ENCODE measurements around the gene PDCD2.

The PDCD2 gene

DNA sequence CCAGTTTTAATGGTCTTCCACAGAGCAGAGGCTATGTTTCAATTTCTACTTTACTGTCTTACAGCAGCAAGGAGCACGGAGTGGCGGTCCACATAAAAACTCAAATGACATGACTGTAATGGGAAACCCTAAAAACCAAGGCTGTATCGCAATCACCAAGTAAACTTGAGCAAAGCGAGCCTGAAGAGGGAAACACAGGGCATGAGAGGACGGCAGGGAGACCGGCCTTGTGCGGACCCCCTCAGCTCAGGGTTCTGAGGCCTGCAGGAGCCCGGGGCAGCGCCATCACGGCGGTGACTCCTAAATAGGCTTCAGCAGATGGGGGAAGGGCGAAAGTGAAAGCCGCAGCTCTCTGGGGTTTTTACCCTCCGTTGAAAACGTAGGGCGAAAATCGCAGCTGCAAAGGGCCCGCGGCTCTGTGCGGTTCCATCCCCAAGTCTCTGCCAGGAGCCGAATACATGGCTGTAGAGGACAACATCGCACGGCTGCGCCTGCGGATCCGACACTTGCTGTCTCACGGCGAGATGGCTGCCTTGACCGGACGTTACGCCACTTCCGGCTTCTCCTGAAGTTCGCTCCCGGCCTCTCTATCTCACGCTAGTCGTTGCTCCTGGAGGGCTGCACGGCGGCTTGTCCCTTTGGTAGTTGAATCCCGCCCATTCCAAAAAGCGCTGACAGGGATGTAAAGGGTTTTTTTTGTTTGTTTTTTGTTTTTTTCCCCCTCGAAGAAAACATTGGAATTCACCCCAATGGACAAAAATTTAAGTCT lies 31.5 kb downstream of the PDCD2 start, which contains the start of gene PSMB1:
TSS of gene PSMB1 (minus strand) at position 543 of the 769 bp plus-strand sequence. CDS start at position 478, 65 bp downstream.
- Histone ChIP-seq H3K4me3 (ENCODE audit: low read length) (peak within 1 kb of the TSS; percentile 99), H3K79me2 (ENCODE audit: control insufficient read depth, low read length) (peaks cover 93% of the 10 kb centered on the region), H3K27me3 (ENCODE audit: control insufficient read depth, low read length) (no peaks in the 10 kb centered on the region), H3K4me1 (ENCODE audit: control insufficient read depth, low read length) (peaks cover 30% of the 10 kb centered on the region), H3K27ac (ENCODE audit: low read depth, low read length) (peak within 1 kb of the TSS; percentile 62), H4K20me1 (ENCODE audit: control insufficient read depth, insufficient read depth, low read depth, low read length) (peaks cover 44% of the 10 kb centered on the region), H3K36me3 (ENCODE audit: control insufficient read depth, low read length) (peaks cover 75% of the 10 kb centered on the region), H3K9me3 (ENCODE audit: control insufficient read depth, insufficient read depth, low read length) (no peaks in the 10 kb centered on the region), H3F3A (ENCODE audit: control insufficient read depth, insufficient read depth) (0 out of 2 replicates have a peak, but pooled peaks cover 4% of the 10 kb centered on the region), H3K4me2 (ENCODE audit: low read length) (peak within 1 kb of the TSS; percentile 94), H3K9me2 (replicated peaks; ENCODE audit: control insufficient read depth, low read length) (no peaks in the 10 kb centered on the region)
- TF ChIP-seq, protein P1, sequence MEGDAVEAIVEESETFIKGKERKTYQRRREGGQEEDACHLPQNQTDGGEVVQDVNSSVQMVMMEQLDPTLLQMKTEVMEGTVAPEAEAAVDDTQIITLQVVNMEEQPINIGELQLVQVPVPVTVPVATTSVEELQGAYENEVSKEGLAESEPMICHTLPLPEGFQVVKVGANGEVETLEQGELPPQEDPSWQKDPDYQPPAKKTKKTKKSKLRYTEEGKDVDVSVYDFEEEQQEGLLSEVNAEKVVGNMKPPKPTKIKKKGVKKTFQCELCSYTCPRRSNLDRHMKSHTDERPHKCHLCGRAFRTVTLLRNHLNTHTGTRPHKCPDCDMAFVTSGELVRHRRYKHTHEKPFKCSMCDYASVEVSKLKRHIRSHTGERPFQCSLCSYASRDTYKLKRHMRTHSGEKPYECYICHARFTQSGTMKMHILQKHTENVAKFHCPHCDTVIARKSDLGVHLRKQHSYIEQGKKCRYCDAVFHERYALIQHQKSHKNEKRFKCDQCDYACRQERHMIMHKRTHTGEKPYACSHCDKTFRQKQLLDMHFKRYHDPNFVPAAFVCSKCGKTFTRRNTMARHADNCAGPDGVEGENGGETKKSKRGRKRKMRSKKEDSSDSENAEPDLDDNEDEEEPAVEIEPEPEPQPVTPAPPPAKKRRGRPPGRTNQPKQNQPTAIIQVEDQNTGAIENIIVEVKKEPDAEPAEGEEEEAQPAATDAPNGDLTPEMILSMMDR (IDR thresholded peaks at IDR 0.05; ENCODE audit: low read depth, low read length, poor library complexity, severe bottlenecking) = no peak
- no peak for TF ChIP-seq EZH2phosphoT487 (IDR thresholded peaks at IDR 0.05; ENCODE audit: borderline replicate concordance, low read length)

DNA sequence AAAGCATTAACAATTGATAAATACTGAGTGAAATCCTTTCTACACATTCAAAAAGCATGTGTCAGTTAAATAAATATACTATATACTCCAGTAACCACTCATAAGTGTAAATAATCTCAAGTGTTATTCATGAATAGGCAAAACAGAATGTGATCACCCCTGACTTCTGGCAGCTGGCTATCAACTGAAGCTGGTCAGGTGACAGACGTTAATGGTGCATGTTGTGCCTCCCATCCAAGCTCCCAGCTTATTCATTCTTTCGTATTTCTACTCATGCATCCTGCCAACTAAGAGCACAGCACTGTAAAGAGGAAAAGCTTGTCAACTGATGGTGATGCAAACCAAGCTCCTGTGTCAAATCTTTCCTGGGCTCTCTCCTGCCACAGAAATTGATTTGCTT lies 39.0 kb downstream of the PDCD2 start:
- peaks cover 17% of the 10 kb centered on the region for H4K20me1 ChIP-seq (ENCODE audit: control insufficient read depth, insufficient read depth, low read depth, low read length)
- peaks cover 84% of the 10 kb centered on the region for H3K79me2 ChIP-seq (ENCODE audit: control insufficient read depth, low read length)
- H3K4me3 ChIP-seq (ENCODE audit: low read length) = no peak overlapping the region
- no peak overlapping the region for H3K27ac ChIP-seq (ENCODE audit: low read depth, low read length)
- H3K9me2 ChIP-seq (replicated peaks; ENCODE audit: control insufficient read depth, low read length) = no peaks in the 10 kb centered on the region
- H3K36me3 ChIP-seq (ENCODE audit: control insufficient read depth, low read length) = peaks cover 100% of the 10 kb centered on the region
- H3K9me3 ChIP-seq (ENCODE audit: control insufficient read depth, insufficient read depth, low read length) = no peaks in the 10 kb centered on the region
- H3K4me1 ChIP-seq (ENCODE audit: control insufficient read depth, low read length) = peaks cover 10% of the 10 kb centered on the region
- no peak overlapping the region for H3K4me2 ChIP-seq (ENCODE audit: low read length)
- no peaks in the 10 kb centered on the region for H3K27me3 ChIP-seq (ENCODE audit: control insufficient read depth, low read length)
- H3F3A ChIP-seq (ENCODE audit: control insufficient read depth, insufficient read depth) = 0 out of 2 replicates have a peak, but pooled peaks cover 4% of the 10 kb centered on the region
- TF ChIP-seq, protein P1 (IDR thresholded peaks at IDR 0.05; ENCODE audit: low read depth, low read length, poor library complexity, severe bottlenecking) = no peak
- TF ChIP-seq EZH2phosphoT487 (IDR thresholded peaks at IDR 0.05; ENCODE audit: borderline replicate concordance, low read length) = no peak

DNA sequence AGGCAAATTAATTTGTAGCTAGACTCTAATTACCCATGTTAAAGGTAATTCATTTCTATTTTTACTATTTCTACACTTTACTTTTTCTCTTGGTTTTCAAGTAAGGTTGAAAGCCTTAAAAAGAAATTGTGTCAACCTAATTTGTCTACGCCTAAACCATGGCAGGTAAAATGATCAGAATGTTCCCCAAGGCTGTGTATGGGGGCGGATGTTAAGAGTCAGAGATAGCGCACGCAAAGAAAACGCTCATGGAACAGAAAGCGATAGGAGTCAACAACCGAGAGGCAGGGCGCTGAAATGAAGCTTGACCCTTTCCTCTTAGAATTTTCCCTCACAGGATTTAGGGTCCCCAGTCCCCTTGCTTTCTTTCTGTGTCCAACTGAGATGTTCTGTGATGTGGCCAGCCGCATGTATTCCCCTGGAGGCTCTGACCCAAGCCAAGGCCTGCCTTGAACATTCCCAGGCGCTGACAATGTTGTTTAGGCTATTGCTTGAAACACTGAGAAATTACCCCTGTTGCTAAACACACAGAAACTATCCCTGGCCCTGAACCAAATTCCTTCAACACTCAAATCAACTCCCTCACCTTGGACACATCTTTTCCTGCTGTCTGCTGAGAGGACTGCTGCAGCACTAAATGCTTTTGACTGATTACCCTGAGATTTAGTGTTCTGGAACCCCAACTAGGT lies 42.3 kb downstream of the PDCD2 start:
- H3K4me2 ChIP-seq (ENCODE audit: low read length) = no peak overlapping the region
- TF ChIP-seq, protein P1 (IDR thresholded peaks at IDR 0.05; ENCODE audit: low read depth, low read length, poor library complexity, severe bottlenecking) = no peak
- TF ChIP-seq EZH2phosphoT487 (IDR thresholded peaks at IDR 0.05; ENCODE audit: borderline replicate concordance, low read length) = no peak
- H3K27ac ChIP-seq (ENCODE audit: low read depth, low read length) = no peak overlapping the region
- peaks cover 24% of the 10 kb centered on the region for H3K4me1 ChIP-seq (ENCODE audit: control insufficient read depth, low read length)
- no peaks in the 10 kb centered on the region for H3K9me2 ChIP-seq (replicated peaks; ENCODE audit: control insufficient read depth, low read length)
- no peaks in the 10 kb centered on the region for H3K9me3 ChIP-seq (ENCODE audit: control insufficient read depth, insufficient read depth, low read length)
- no peaks in the 10 kb centered on the region for H3K27me3 ChIP-seq (ENCODE audit: control insufficient read depth, low read length)
- 0 out of 2 replicates have a peak, but pooled peaks cover 4% of the 10 kb centered on the region for H3F3A ChIP-seq (ENCODE audit: control insufficient read depth, insufficient read depth)
- H4K20me1 ChIP-seq (ENCODE audit: control insufficient read depth, insufficient read depth, low read depth, low read length) = 0 out of 2 replicates have a peak, but pooled peaks cover 6% of the 10 kb centered on the region
- H3K36me3 ChIP-seq (ENCODE audit: control insufficient read depth, low read length) = peaks cover 100% of the 10 kb centered on the region
- no peak overlapping the region for H3K4me3 ChIP-seq (ENCODE audit: low read length)
- H3K79me2 ChIP-seq (ENCODE audit: control insufficient read depth, low read length) = peaks cover 71% of the 10 kb centered on the region

All from DOHH2 (cell line).